OCI-LY3 (cell line): ENCODE measurements around the gene KRT36.

ENCODE experiments used
- H2AFZ ChIP-seq: fragments of 200-600, 300-600 bp; shearing (Covaris generic); 2 replicates; pipeline ENCODE4 v1.6.0; 2014; ENCODE audit warnings: antibody characterized with exemption, low read depth, low read length
- H3K27ac ChIP-seq: fragments of 200-600, 300-600 bp; sonication (generic); 2 replicates; pipeline ENCODE4 v1.5.1; 2014; ENCODE audit warnings: mild to moderate bottlenecking, low read length, moderate library complexity, mixed read lengths
- H3K27me3 ChIP-seq: fragments of 200-600, 300-600 bp; sonication (generic); 2 replicates; pipeline ENCODE4 v1.6.1; 2014; ENCODE audit warnings: low read depth, low read length, mixed read lengths
- H3K36me3 ChIP-seq: fragments of 200-600, 300-600 bp; sonication (generic); replicated peaks from 2 replicates; pipeline ENCODE3; 2014; ENCODE audit warnings: low read depth, low read length, mixed read lengths
- H3K4me1 ChIP-seq: fragments of 300-600, 200-600 bp; sonication (generic); 2 replicates; pipeline ENCODE4 v1.6.1; 2014; ENCODE audit warnings: low read length, mixed read lengths
- H3K4me2 ChIP-seq: fragments of 200-600, 300-600 bp; sonication (generic); 2 replicates; pipeline ENCODE4 v1.6.1; 2014; ENCODE audit warnings: low read length, mixed read lengths
- H3K4me3 ChIP-seq: fragments of 300-600, 200-600 bp; sonication (generic); 2 replicates; pipeline ENCODE4 v1.5.1; 2014; ENCODE audit warnings: antibody characterized with exemption, mild to moderate bottlenecking, low read length, moderate library complexity
- H3K79me2 ChIP-seq: fragments of 300-600, 200-600 bp; shearing (Covaris generic); 2 replicates; pipeline ENCODE4 v1.6.1; 2014; ENCODE audit warnings: mild to moderate bottlenecking, low read length, mixed read lengths
- H3K9ac ChIP-seq: fragments of 300-600, 200-600 bp; shearing (Covaris generic); 2 replicates; pipeline ENCODE4 v1.6.0; 2014; ENCODE audit warnings: mild to moderate bottlenecking, low read length, moderate library complexity
- H3K9me3 ChIP-seq: fragments of 200-600, 300-600 bp; shearing (Covaris generic); 2 replicates; pipeline ENCODE4 v1.6.1; 2014; ENCODE audit warnings: low read length, mixed read lengths; ENCODE audit not compliant: insufficient read depth
- H4K20me1 ChIP-seq: fragments of 200-600, 300-600 bp; sonication (generic); 2 replicates; pipeline ENCODE4 v1.6.1; 2016; ENCODE audit warnings: low read length, mixed read lengths; ENCODE audit not compliant: insufficient read depth
- CTCF ChIP-seq: fragments of 200-600, 300-600 bp; sonication (generic); IDR thresholded peaks from 2 replicates; pipeline ENCODE4 v1.5.1; 2014; ENCODE audit warnings: antibody characterized with exemption, low read length, low read depth
- EZH2phosphoT487 ChIP-seq: fragments of 200-600 bp; shearing (Covaris generic); IDR thresholded peaks from 2 replicates; pipeline ENCODE4 v1.6.1; 2018; ENCODE audit warnings: antibody characterized with exemption, mixed run types, low read depth

Gene KRT36

GRCh38 chr17:41519501-41520224 is 30.0 kb upstream of the KRT36 start:
- no peak overlapping the region for H3K4me2 ChIP-seq
- H2AFZ ChIP-seq, result no peak overlapping the region
- no peaks in the 10 kb centered on the region for H3K79me2 ChIP-seq
- no peak overlapping the region for H3K27ac ChIP-seq
- no peaks in the 10 kb centered on the region for H3K4me1 ChIP-seq
- H4K20me1 ChIP-seq, result no peaks in the 10 kb centered on the region
- TF ChIP-seq CTCF, result no peak
- no peak for TF ChIP-seq EZH2phosphoT487
- no peak overlapping the region for H3K9ac ChIP-seq
- H3K9me3 ChIP-seq, result no peaks in the 10 kb centered on the region
- H3K27me3 ChIP-seq, result peaks cover 9% of the 10 kb centered on the region
- no peak overlapping the region for H3K4me3 ChIP-seq
- no peaks in the 10 kb centered on the region for H3K36me3 ChIP-seq

GRCh38 chr17:41518789-41519449 is 29.2 kb upstream of the KRT36 start, which contains the start of gene KRT15:
Gene KRT15 (minus strand): TSS chr17:41518890. CDS start chr17:41518827, 63 bp downstream.
- H3K4me2 ChIP-seq, result no peak within 1 kb of the TSS
- no peak for TF ChIP-seq CTCF
- no peak for TF ChIP-seq EZH2phosphoT487
- H3K79me2 ChIP-seq, result no peaks in the 10 kb centered on the region
- H3K4me1 ChIP-seq, result no peaks in the 10 kb centered on the region
- H3K27ac ChIP-seq, result no peak within 1 kb of the TSS
- no peak within 1 kb of the TSS for H3K9ac ChIP-seq
- H3K4me3 ChIP-seq, result no peak within 1 kb of the TSS
- H3K27me3 ChIP-seq, result peaks cover 9% of the 10 kb centered on the region
- no peak within 1 kb of the TSS for H2AFZ ChIP-seq
- H3K36me3 ChIP-seq, result no peaks in the 10 kb centered on the region
- H4K20me1 ChIP-seq, result no peaks in the 10 kb centered on the region
- H3K9me3 ChIP-seq, result no peaks in the 10 kb centered on the region

GRCh38 chr17:41518031-41518430 is 28.3 kb upstream of the KRT36 start:
- H3K4me3 ChIP-seq, result no peak overlapping the region
- TF ChIP-seq EZH2phosphoT487, result no peak
- TF ChIP-seq CTCF, result no peak
- H3K27ac ChIP-seq, result no peak overlapping the region
- no peaks in the 10 kb centered on the region for H3K9me3 ChIP-seq
- H4K20me1 ChIP-seq, result no peaks in the 10 kb centered on the region
- H2AFZ ChIP-seq, result no peak overlapping the region
- no peak overlapping the region for H3K4me2 ChIP-seq
- no peaks in the 10 kb centered on the region for H3K36me3 ChIP-seq
- H3K9ac ChIP-seq, result no peak overlapping the region
- H3K27me3 ChIP-seq, result peaks cover 9% of the 10 kb centered on the region
- no peaks in the 10 kb centered on the region for H3K79me2 ChIP-seq
- H3K4me1 ChIP-seq, result no peaks in the 10 kb centered on the region

- no peaks in the 10 kb centered on the region for H4K20me1 ChIP-seq
- H3K27me3 ChIP-seq, result peaks cover 9% of the 10 kb centered on the region
- no peaks in the 10 kb centered on the region for H3K9me3 ChIP-seq
- no peaks in the 10 kb centered on the region for H3K4me1 ChIP-seq
- no peak overlapping the region for H3K4me3 ChIP-seq
- no peak overlapping the region for H3K4me2 ChIP-seq
- no peak overlapping the region for H2AFZ ChIP-seq
- TF ChIP-seq CTCF, result no peak
- TF ChIP-seq EZH2phosphoT487, result no peak
- no peak overlapping the region for H3K9ac ChIP-seq
- no peaks in the 10 kb centered on the region for H3K36me3 ChIP-seq
- no peaks in the 10 kb centered on the region for H3K79me2 ChIP-seq
- no peak overlapping the region for H3K27ac ChIP-seq
Observed at GRCh38 chr17:41516830-41517283, 27.1 kb upstream of the KRT36 start.
